B cell (primary cell): ENCODE results near the gene TENM4. TPM values are rescaled to one million over a fixed set of nuclear protein-coding genes. Genes with fewer than 3 reads are reported as not detected.

Source experiments
- ATAC-seq: fragments of 200-7000 bp; cut with Tn5 transposase; one replicate; pipeline ENCODE4 v1.10.0; 2021; ENCODE audit warnings: low read depth, mild to moderate bottlenecking, moderate number of reproducible peaks, moderate library complexity
- CTCF ChIA-PET: fragments of 350-600 bp; sonication (Branson Sonifier 250); formaldehyde crosslinking; loops from one replicate; lab custom pipeline; 2021; ENCODE audit warnings: antibody characterized with exemption, inconsistent platforms; lab: Charles Lee
- POLR2A ChIA-PET: fragments of 350-600 bp; sonication (Branson Sonifier 250); formaldehyde crosslinking; loops from one replicate; lab custom pipeline; 2021; ENCODE audit warnings: antibody characterized with exemption; lab: Charles Lee
- DNase-seq: peaks from one replicate; pipeline ENCODE4 v3.0.0; 2013
- H2AFZ ChIP-seq: 2 replicates; pipeline ENCODE4 v1.6.1; 2012; ENCODE audit warnings: mild to moderate bottlenecking, low read depth, low read length; ENCODE audit not compliant: insufficient read depth, poor library complexity, severe bottlenecking
- H3K27ac ChIP-seq, 2 donors: 1 replicate in 1 of 2; 2 replicates in 1 of 2; pipeline ENCODE4 v1.5.1; 2012 to 2013; ENCODE audit warnings: low read length in 2 of 2, mild to moderate bottlenecking in 2 of 2, moderate library complexity in 1 of 2
- H3K27me3 ChIP-seq, 4 experiments: fragments of 200-600 bp in 1 of 4; sonication (generic) in 1 of 4; replicated peaks in 1 of 4; 1 replicate in 2 of 4; 2 replicates in 2 of 4; pipeline versions ENCODE4 v1.6.1 to v1.7.0; 2013 to 2016; ENCODE audit warnings: low read length in 3 of 4, mild to moderate bottlenecking in 2 of 4, mixed read lengths in 1 of 4, moderate library complexity in 1 of 4; ENCODE audit not compliant: insufficient read depth in 4 of 4, control insufficient read depth in 3 of 4; ENCODE audit errors: control extremely low read depth in 1 of 4
- H3K36me3 ChIP-seq, 2 experiments: replicated peaks in 1 of 2; 1 replicate in 1 of 2; 2 replicates in 1 of 2; pipeline versions ENCODE4 v1.6.1 to v1.7.1; 2013; ENCODE audit warnings: low read length in 1 of 2; ENCODE audit not compliant: insufficient read depth in 2 of 2, control insufficient read depth in 1 of 2; ENCODE audit errors: control extremely low read depth in 1 of 2, extremely low read depth in 1 of 2
- H3K4me1 ChIP-seq, 2 donors: fragments of 200-600 bp in 1 of 2; sonication (generic) in 1 of 2; 1 replicate in 1 of 2; 2 replicates in 1 of 2; pipeline versions ENCODE4 v1.5.1 to v1.6.1; 2013 to 2017; ENCODE audit warnings: low read length in 2 of 2; ENCODE audit not compliant: control insufficient read depth in 2 of 2, insufficient read depth in 2 of 2
- H3K4me2 ChIP-seq: replicated peaks from 2 replicates; pipeline ENCODE3; 2012; ENCODE audit warnings: mild to moderate bottlenecking, low read depth, low read length; ENCODE audit not compliant: poor library complexity, severe bottlenecking
- H3K4me3 ChIP-seq, 5 experiments: fragments of 200-600 bp in 1 of 5; sonication (generic) in 1 of 5; 1 replicate in 3 of 5; 2 replicates in 2 of 5; pipeline versions ENCODE4 v1.5.1 to v1.7.0; 2011 to 2016; ENCODE audit warnings: low read length in 4 of 5, mild to moderate bottlenecking in 4 of 5, low read depth in 2 of 5, control low read depth in 1 of 5, moderate library complexity in 1 of 5; ENCODE audit not compliant: insufficient read depth in 1 of 5; ENCODE audit errors: control extremely low read depth in 1 of 5, extremely low read depth in 1 of 5
- H3K79me2 ChIP-seq: fragments of 200-600 bp; sonication (generic); one replicate; pipeline ENCODE4 v1.6.0; 2016; ENCODE audit warnings: low read length; ENCODE audit not compliant: control insufficient read depth, insufficient read depth
- H3K9ac ChIP-seq: fragments of 200-600 bp; sonication (generic); 2 replicates; pipeline ENCODE4 v1.6.1; 2017; ENCODE audit warnings: mild to moderate bottlenecking, low read length, moderate library complexity
- H3K9me3 ChIP-seq, 3 donors: one replicate each; pipeline versions ENCODE4 v1.6.1 to v1.7.1; 2013; ENCODE audit warnings: low read length in 2 of 3; ENCODE audit not compliant: control insufficient read depth in 2 of 3, insufficient read depth in 1 of 3; ENCODE audit errors: control extremely low read depth in 1 of 3
- H4K20me1 ChIP-seq: 2 replicates; pipeline ENCODE4 v1.6.0; 2012; ENCODE audit warnings: mild to moderate bottlenecking, low read length; ENCODE audit not compliant: insufficient read depth, control insufficient read depth, poor library complexity, severe bottlenecking
- H3K27ac Mint-ChIP-seq: one replicate; pipeline ENCODE4 v1.8.0; 2021; ENCODE audit warnings: mixed read lengths
- H3K27me3 Mint-ChIP-seq: one replicate; pipeline ENCODE4 v1.8.0; 2021; ENCODE audit warnings: mixed read lengths
- H3K4me1 Mint-ChIP-seq: one replicate; pipeline ENCODE4 v1.8.0; 2021; ENCODE audit warnings: mixed read lengths
- H3K4me3 Mint-ChIP-seq: one replicate; pipeline ENCODE4 v1.8.0; 2021; ENCODE audit warnings: mixed read lengths
- H3K9me3 Mint-ChIP-seq: one replicate; pipeline ENCODE4 v1.8.0; 2022; ENCODE audit warnings: mixed read lengths; ENCODE audit not compliant: insufficient read depth
- EZH2 ChIP-seq: IDR thresholded peaks from 2 replicates; pipeline ENCODE4 v1.6.1; 2012; ENCODE audit warnings: borderline replicate concordance, low read depth, mild to moderate bottlenecking, moderate library complexity, low read length; ENCODE audit not compliant: insufficient read depth, poor library complexity, severe bottlenecking
- WGBS: methylation state at CpG from one replicate; pipeline ENCODE4 v1.1.5; 2013; ENCODE audit warnings: missing lambda C conversion rate; ENCODE audit not compliant: insufficient coverage; 5-methylcytosine and 5-hydroxymethylcytosine counted together
- intact Hi-C: fragments of 100-400 bp; cut with micrococcal nuclease; formaldehyde crosslinking; loops from one replicate; pipeline ENCODE4 v1.10.0; 2022
- polyA plus RNA-seq: library from polyadenylated mRNA; depleted of rRNA; stranded (reverse); fragments of >200 nt; gene quantifications from 2 replicates; pipeline ENCODE4 v1.2.3, GENCODE V29; 2012
- total RNA-seq, 2 donors: library from RNA; stranded (reverse); fragments of 120-200 nt in 1 of 2; gene quantifications; 1 replicate in 1 of 2; 2 replicates in 1 of 2; pipeline versions ENCODE4 v1.2.3 to v1.2.4, GENCODE V29; 2013 to 2022
- TF ChIP-seq, protein P1 (sequence below): fragments of 200-600 bp; IDR thresholded peaks from one replicate; pipeline ENCODE4 v1.8.0; 2022; ENCODE audit warnings: antibody characterized with exemption, mild to moderate bottlenecking

Gene TENM4
- total and polyA plus RNA-seq, 2 donors (not counting 1 experiment from before 2014, with no cell fraction given) = 0.09 to 5.7 TPM

DNA sequence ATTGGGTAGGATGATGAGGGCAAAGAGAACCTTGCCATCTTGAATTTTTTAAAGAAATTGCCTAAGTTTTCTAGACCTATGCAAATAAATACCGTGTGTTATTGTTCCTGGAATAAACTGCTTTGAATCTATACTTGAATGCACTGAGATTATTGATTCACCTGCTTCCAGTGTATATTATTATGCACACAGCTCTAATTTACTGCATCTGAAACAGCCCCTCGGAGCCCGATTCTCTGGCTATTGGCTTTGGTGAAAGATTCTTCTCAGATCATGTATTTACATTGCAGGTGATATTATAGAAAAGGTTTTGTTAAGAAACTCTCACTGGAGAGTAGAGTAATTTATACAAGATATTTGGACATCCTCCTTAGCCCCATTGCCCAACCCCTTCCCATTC, 254.2 kb downstream of the TENM4 start:
- POLR2A ChIA-PET = no interaction called here
- DNase-seq = no peak
- no peak for ATAC-seq
- no peaks in the 10 kb centered on the region for H3K4me1 ChIP-seq
- H2AFZ ChIP-seq = no peak overlapping the region
- no peaks in the 10 kb centered on the region for H4K20me1 ChIP-seq
- H3K4me3 Mint-ChIP-seq = no peak overlapping the region
- H3K4me1 Mint-ChIP-seq = no peaks in the 10 kb centered on the region
- CTCF ChIA-PET = no interaction called here
- H3K79me2 ChIP-seq = no peaks in the 10 kb centered on the region
- no peaks in the 10 kb centered on the region for H3K9me3 ChIP-seq
- no peak overlapping the region for H3K9ac ChIP-seq
- no peak overlapping the region for H3K27ac ChIP-seq
- H3K27me3 Mint-ChIP-seq = no peaks in the 10 kb centered on the region
- intact Hi-C loops = no loop called here
- no peak for TF ChIP-seq EZH2
- TF ChIP-seq, protein P1, sequence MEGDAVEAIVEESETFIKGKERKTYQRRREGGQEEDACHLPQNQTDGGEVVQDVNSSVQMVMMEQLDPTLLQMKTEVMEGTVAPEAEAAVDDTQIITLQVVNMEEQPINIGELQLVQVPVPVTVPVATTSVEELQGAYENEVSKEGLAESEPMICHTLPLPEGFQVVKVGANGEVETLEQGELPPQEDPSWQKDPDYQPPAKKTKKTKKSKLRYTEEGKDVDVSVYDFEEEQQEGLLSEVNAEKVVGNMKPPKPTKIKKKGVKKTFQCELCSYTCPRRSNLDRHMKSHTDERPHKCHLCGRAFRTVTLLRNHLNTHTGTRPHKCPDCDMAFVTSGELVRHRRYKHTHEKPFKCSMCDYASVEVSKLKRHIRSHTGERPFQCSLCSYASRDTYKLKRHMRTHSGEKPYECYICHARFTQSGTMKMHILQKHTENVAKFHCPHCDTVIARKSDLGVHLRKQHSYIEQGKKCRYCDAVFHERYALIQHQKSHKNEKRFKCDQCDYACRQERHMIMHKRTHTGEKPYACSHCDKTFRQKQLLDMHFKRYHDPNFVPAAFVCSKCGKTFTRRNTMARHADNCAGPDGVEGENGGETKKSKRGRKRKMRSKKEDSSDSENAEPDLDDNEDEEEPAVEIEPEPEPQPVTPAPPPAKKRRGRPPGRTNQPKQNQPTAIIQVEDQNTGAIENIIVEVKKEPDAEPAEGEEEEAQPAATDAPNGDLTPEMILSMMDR = no peak
- H3K27ac Mint-ChIP-seq = no peak overlapping the region
- WGBS = no CpG with 5 or more reads among the region's 3 CpGs
- no peak overlapping the region for H3K4me2 ChIP-seq
- no peak overlapping the region for H3K4me3 ChIP-seq
- H3K9me3 Mint-ChIP-seq = no peaks in the 10 kb centered on the region
- no peaks in the 10 kb centered on the region for H3K36me3 ChIP-seq
- no peaks in the 10 kb centered on the region for H3K27me3 ChIP-seq

DNA sequence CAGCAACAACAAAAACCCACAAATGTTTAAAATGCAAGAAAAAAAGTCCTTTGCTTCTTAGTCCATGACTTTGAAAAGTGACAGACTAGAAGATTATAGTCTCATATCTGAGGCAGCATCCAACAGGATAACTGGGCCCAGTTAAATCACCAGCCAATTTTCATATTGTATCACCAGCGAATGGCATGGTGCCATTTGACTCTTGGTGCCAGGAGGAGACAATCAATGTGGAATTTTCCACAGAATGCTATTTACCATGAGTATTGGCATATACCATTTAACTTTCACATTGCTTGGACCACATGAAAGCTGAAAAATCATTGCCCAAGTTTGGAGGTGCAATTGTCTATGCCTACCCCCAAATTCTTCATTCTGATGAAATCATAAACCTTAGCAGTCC, 255.5 kb downstream of the TENM4 start:
- Histone ChIP-seq H3K27me3 (no peaks in the 10 kb centered on the region), H3K9me3 (no peaks in the 10 kb centered on the region), H2AFZ (no peak overlapping the region), H3K27ac (no peak overlapping the region), H3K79me2 (no peaks in the 10 kb centered on the region), H3K4me3 (no peak overlapping the region), H3K36me3 (no peaks in the 10 kb centered on the region), H4K20me1 (no peaks in the 10 kb centered on the region), H3K4me2 (no peak overlapping the region), H3K9ac (no peak overlapping the region), H3K4me1 (no peaks in the 10 kb centered on the region)
- no CpG with 5 or more reads among the region's 1 CpG for WGBS
- TF ChIP-seq, protein P1 = no peak
- Mint-ChIP-seq H3K27ac (no peak overlapping the region), H3K4me1 (no peaks in the 10 kb centered on the region), H3K4me3 (no peak overlapping the region), H3K9me3 (no peaks in the 10 kb centered on the region), H3K27me3 (no peaks in the 10 kb centered on the region)
- intact Hi-C loops = no loop called here
- POLR2A ChIA-PET = no interaction called here
- CTCF ChIA-PET = no interaction called here
- ATAC-seq (no peak), DNase-seq (no peak)
